NT2/D1 (cell line): ENCODE measurements around the gene SYT8.

Experiments used
- YY1 ChIP-seq: IDR thresholded peaks from 2 replicates; pipeline ENCODE4 v1.6.1; 2011; ENCODE audit not compliant: insufficient read length, insufficient read depth
- ZNF274 ChIP-seq: IDR thresholded peaks from 2 replicates; pipeline ENCODE4 v1.6.1; 2011; ENCODE audit warnings: mild to moderate bottlenecking, low read depth, low read length

- TF ChIP-seq YY1 (no peak), ZNF274 (no peak)
Measured at GRCh38 chr11:1852271-1852876, 17.6 kb downstream of the SYT8 start.
